MM.1S (cell line): ENCODE data around the gene AHRR.

ENCODE experiments used
- DNase-seq: peaks from one replicate; pipeline ENCODE4 v3.0.0-alpha.2; 2015
- H2AFZ ChIP-seq: fragments of 300-600 bp; sonication (generic); 2 replicates; pipeline ENCODE4 v1.6.0; 2016; ENCODE audit warnings: antibody characterized with exemption, low read length
- H3F3A ChIP-seq: fragments of 300-600 bp; sonication (generic); 2 replicates; pipeline ENCODE4 v1.6.1; 2016; ENCODE audit warnings: mild to moderate bottlenecking, antibody characterized with exemption, low read length, moderate library complexity, mixed read lengths; ENCODE audit not compliant: insufficient read depth
- H3K27ac ChIP-seq: fragments of 300-600 bp; sonication (generic); 2 replicates; pipeline ENCODE4 v1.5.1; 2016; ENCODE audit warnings: mild to moderate bottlenecking, low read length
- H3K27me3 ChIP-seq: fragments of 300-600 bp; sonication (generic); replicated peaks from 2 replicates; pipeline ENCODE4 v1.6.0; 2016; ENCODE audit warnings: low read length; ENCODE audit not compliant: insufficient read depth
- H3K36me3 ChIP-seq: fragments of 300-600 bp; sonication (generic); replicated peaks from 2 replicates; pipeline ENCODE4 v1.6.1; 2016; ENCODE audit warnings: mild to moderate bottlenecking, low read length, mixed read lengths; ENCODE audit not compliant: insufficient read depth
- H3K4me1 ChIP-seq: fragments of 300-600 bp; sonication (generic); 2 replicates; pipeline ENCODE4 v1.6.1; 2016; ENCODE audit warnings: low read length, mixed read lengths
- H3K4me2 ChIP-seq: fragments of 300-600 bp; sonication (generic); 2 replicates; pipeline ENCODE4 v1.6.0; 2016; ENCODE audit warnings: low read depth, low read length
- H3K4me3 ChIP-seq: fragments of 300-600 bp; sonication (generic); 2 replicates; pipeline ENCODE4 v1.5.1; 2016; ENCODE audit warnings: low read length, mixed read lengths
- H3K79me2 ChIP-seq: fragments of 300-600 bp; sonication (generic); 2 replicates; pipeline ENCODE4 v1.6.1; 2016; ENCODE audit warnings: mixed run types, low read length, mixed read lengths
- H3K9ac ChIP-seq: fragments of 300-600 bp; sonication (generic); 2 replicates; pipeline ENCODE4 v1.6.1; 2016; ENCODE audit warnings: low read length, mixed read lengths
- H3K9me2 ChIP-seq: fragments of 300-600 bp; sonication (generic); replicated peaks from 2 replicates; pipeline ENCODE4 v1.6.1; 2016; ENCODE audit warnings: mild to moderate bottlenecking, low read length, mixed read lengths; ENCODE audit not compliant: insufficient read depth
- H3K9me3 ChIP-seq: fragments of 300-600 bp; sonication (generic); replicated peaks from 2 replicates; pipeline ENCODE4 v1.6.1; 2016; ENCODE audit warnings: mild to moderate bottlenecking, low read length, mixed read lengths; ENCODE audit not compliant: insufficient read depth
- H4K20me1 ChIP-seq: fragments of 300-600 bp; sonication (generic); 2 replicates; pipeline ENCODE4 v1.6.1; 2016; ENCODE audit warnings: mild to moderate bottlenecking, low read length, moderate library complexity, mixed read lengths; ENCODE audit not compliant: insufficient read depth
- CTCF ChIP-seq: fragments of 300-600 bp; sonication (generic); IDR thresholded peaks from 2 replicates; pipeline ENCODE4 v1.5.1; 2016; ENCODE audit warnings: antibody characterized with exemption, low read length, mixed read lengths
- EZH2 ChIP-seq: fragments of 300-600 bp; sonication (generic); optimal IDR thresholded peaks from 2 replicates; pipeline ENCODE3; 2017; ENCODE audit warnings: low read depth, mild to moderate bottlenecking, antibody characterized with exemption, low read length, mixed read lengths
- EZH2phosphoT487 ChIP-seq: fragments of 300-600 bp; sonication (generic); IDR thresholded peaks from 2 replicates; pipeline ENCODE4 v1.6.1; 2018; ENCODE audit warnings: antibody characterized with exemption, low read length

The AHRR gene

GRCh38 chr5:430214-430925 lies 108.9 kb downstream of the AHRR start:
- TF ChIP-seq EZH2phosphoT487, result no peak
- no peak for TF ChIP-seq CTCF
- TF ChIP-seq EZH2, result no peak
- Histone ChIP-seq H3K9me3 (no peaks in the 10 kb centered on the region), H3K27ac (no peak overlapping the region), H4K20me1 (no peaks in the 10 kb centered on the region), H3K36me3 (no peaks in the 10 kb centered on the region), H3K27me3 (peaks cover 14% of the 10 kb centered on the region), H3K9me2 (no peaks in the 10 kb centered on the region), H3K9ac (no peak overlapping the region), H3K79me2 (no peaks in the 10 kb centered on the region), H3K4me3 (no peak overlapping the region), H3K4me1 (no peaks in the 10 kb centered on the region), H3F3A (no peaks in the 10 kb centered on the region), H3K4me2 (no peak overlapping the region), H2AFZ (no peak overlapping the region)
- DNase-seq, result no peak

- no peaks in the 10 kb centered on the region for H3F3A ChIP-seq
- H3K9ac ChIP-seq, result no peak overlapping the region
- H3K4me3 ChIP-seq, result no peak overlapping the region
- H3K27ac ChIP-seq, result no peak overlapping the region
- H3K27me3 ChIP-seq, result peaks cover 22% of the 10 kb centered on the region
- H3K9me3 ChIP-seq, result no peaks in the 10 kb centered on the region
- TF ChIP-seq EZH2phosphoT487, result no peak
- TF ChIP-seq CTCF, result peak; percentile 52
- no peaks in the 10 kb centered on the region for H3K79me2 ChIP-seq
- DNase-seq, result peak; percentile 25
- no peaks in the 10 kb centered on the region for H4K20me1 ChIP-seq
- no peak overlapping the region for H2AFZ ChIP-seq
- H3K36me3 ChIP-seq, result no peaks in the 10 kb centered on the region
- no peak overlapping the region for H3K4me2 ChIP-seq
- H3K9me2 ChIP-seq, result no peaks in the 10 kb centered on the region
- no peaks in the 10 kb centered on the region for H3K4me1 ChIP-seq
Measured at GRCh38 chr5:431001-431710, 109.6 kb downstream of the AHRR start.

- no peaks in the 10 kb centered on the region for H3K9me3 ChIP-seq
- no peak overlapping the region for H3K9ac ChIP-seq
- H3K36me3 ChIP-seq, result no peaks in the 10 kb centered on the region
- H3K4me2 ChIP-seq, result no peak overlapping the region
- H3F3A ChIP-seq, result no peaks in the 10 kb centered on the region
- no peak overlapping the region for H2AFZ ChIP-seq
- no peaks in the 10 kb centered on the region for H3K4me1 ChIP-seq
- DNase-seq, result no peak
- TF ChIP-seq CTCF (no peak), EZH2phosphoT487 (no peak), EZH2 (no peak)
- H3K9me2 ChIP-seq, result no peaks in the 10 kb centered on the region
- H3K4me3 ChIP-seq, result no peak overlapping the region
- H4K20me1 ChIP-seq, result no peaks in the 10 kb centered on the region
- H3K79me2 ChIP-seq, result no peaks in the 10 kb centered on the region
- H3K27ac ChIP-seq, result no peak overlapping the region
- H3K27me3 ChIP-seq, result peaks cover 23% of the 10 kb centered on the region
Measured at GRCh38 chr5:431711-432050, 110.2 kb downstream of the AHRR start.
